HCT116 (cell line): ENCODE results near the gene GNG13. TPM values are rescaled to one million over a fixed set of nuclear protein-coding genes. Genes with fewer than 3 reads are reported as not detected.

ENCODE experiments used
- ATAC-seq: fragments of 200-7000 bp; cut with Tn5 transposase; 2 replicates; pipeline ENCODE4 v1.9.1; 2020; ENCODE audit warnings: mild to moderate bottlenecking, moderate library complexity
- BruUV-seq: library from RNA; stranded (reverse); fragments of 400-500 nt; replicated peaks from 2 replicates; lab custom pipeline; 2021; lab: Mats Ljungman, UMichigan
- CTCF ChIA-PET: fragments of 300-600 bp; sonication (Branson Sonifier 250); formaldehyde crosslinking; loops from one replicate; lab custom pipeline; 2021; ENCODE audit warnings: antibody characterized with exemption; lab: Charles Lee
- POLR2A ChIA-PET: fragments of 300-600, 350-600 bp; sonication (Branson Sonifier 250); formaldehyde crosslinking; loops from one replicate; lab custom pipeline; 2021; ENCODE audit warnings: antibody characterized with exemption; lab: Charles Lee
- RAD21 ChIA-PET, 2 experiments: fragments of 300-600 bp; sonication (Branson Sonifier 250); formaldehyde crosslinking; loops; one replicate each; lab custom pipeline; 2023; ENCODE audit warnings: low total read pairs in 2 of 2; ENCODE audit not compliant: uncharacterized antibody in 2 of 2, unreplicated experiment in 2 of 2, low non-redundant PET in 1 of 2; lab: Charles Lee
- DNase-seq: peaks from one replicate; pipeline ENCODE4 v3.0.0-alpha.2; 2010; ENCODE audit warnings: low read depth, low spot score
- H2AFZ ChIP-seq: fragments of 200-600 bp; shearing (Covaris generic), sonication (generic); 2 replicates; pipeline ENCODE4 v1.6.1; 2017; ENCODE audit warnings: low read depth, mixed run types, mixed read lengths, antibody characterized with exemption, low read length; ENCODE audit not compliant: poor library complexity, severe bottlenecking
- H3K27ac ChIP-seq: 2 replicates; pipeline ENCODE4 v1.5.1; 2012; ENCODE audit warnings: low read depth, low read length
- H3K27me3 ChIP-seq: fragments of 200-600 bp; sonication (generic); 2 replicates; pipeline ENCODE4 v1.6.1; 2016; ENCODE audit warnings: mixed run types, low read length, mixed read lengths; ENCODE audit not compliant: insufficient read depth
- H3K36me3 ChIP-seq, 2 experiments: fragments of 200-500 bp in 1 of 2; fragments of 200-600 bp in 1 of 2; sonication (Bioruptor generic) in 1 of 2; sonication (generic) in 1 of 2; 2 replicates each; pipeline versions ENCODE4 v1.5.1 to v1.6.1; 2014 to 2016; ENCODE audit warnings: low read length in 2 of 2, inconsistent platforms in 1 of 2, mixed read lengths in 1 of 2, mixed run types in 1 of 2; ENCODE audit not compliant: insufficient read depth in 2 of 2, control insufficient read depth in 1 of 2
- H3K4me1 ChIP-seq, 2 experiments: fragments of 200-600 bp in 1 of 2; sonication (generic) in 1 of 2; 2 replicates each; pipeline versions ENCODE4 v1.5.1 to v1.6.1; 2012 to 2017; ENCODE audit warnings: low read length in 2 of 2, inconsistent platforms in 1 of 2, mild to moderate bottlenecking in 1 of 2, mixed read lengths in 1 of 2, mixed run types in 1 of 2, moderate library complexity in 1 of 2; ENCODE audit not compliant: insufficient read depth in 2 of 2, control insufficient read depth in 1 of 2
- H3K4me2 ChIP-seq: fragments of 200-600 bp; sonication (generic); 2 replicates; pipeline ENCODE4 v1.6.1; 2017; ENCODE audit warnings: mixed run types, low read length, mixed read lengths
- H3K4me3 ChIP-seq, 2 experiments: fragments of 200-600 bp in 1 of 2; sonication (generic) in 1 of 2; replicated peaks in 1 of 2; 2 replicates each; pipeline ENCODE4 v1.5.1; 2011 to 2016; ENCODE audit warnings: low read length in 2 of 2, control low read depth in 1 of 2, low read depth in 1 of 2, mild to moderate bottlenecking in 1 of 2, mixed read lengths in 1 of 2, mixed run types in 1 of 2
- H3K79me2 ChIP-seq: fragments of 200-600 bp; sonication (generic); 2 replicates; pipeline ENCODE4 v1.6.1; 2017; ENCODE audit warnings: mild to moderate bottlenecking, mixed run types, low read length, moderate library complexity, mixed read lengths; ENCODE audit not compliant: insufficient read depth
- H3K9ac ChIP-seq: fragments of 200-600 bp; sonication (generic); 2 replicates; pipeline ENCODE4 v1.6.1; 2016; ENCODE audit warnings: low read length, mixed read lengths
- H3K9me2 ChIP-seq: fragments of 200-600 bp; sonication (generic), shearing (Covaris generic); 2 replicates; pipeline ENCODE4 v1.6.1; 2017; ENCODE audit warnings: mixed run types, mild to moderate bottlenecking, moderate library complexity; ENCODE audit not compliant: insufficient read depth
- H3K9me3 ChIP-seq, 2 experiments: fragments of 200-500 bp in 1 of 2; fragments of 200-600 bp in 1 of 2; sonication (Bioruptor generic) in 1 of 2; sonication (generic) in 1 of 2; 2 replicates each; pipeline ENCODE4 v1.6.1; 2014 to 2017; ENCODE audit warnings: low read length in 2 of 2, mixed read lengths in 2 of 2, inconsistent platforms in 1 of 2, low read depth in 1 of 2, mild to moderate bottlenecking in 1 of 2, mixed run types in 1 of 2, moderate library complexity in 1 of 2; ENCODE audit not compliant: control insufficient read depth in 1 of 2, insufficient read depth in 1 of 2
- H4K20me1 ChIP-seq: fragments of 200-600 bp; sonication (generic), shearing (Covaris generic); 2 replicates; pipeline ENCODE4 v1.6.1; 2017; ENCODE audit warnings: mixed run types, mild to moderate bottlenecking, moderate library complexity; ENCODE audit not compliant: insufficient read depth
- CBX3 ChIP-seq: IDR thresholded peaks from 2 replicates; pipeline ENCODE4 v1.6.1; 2012; ENCODE audit warnings: low read depth
- CEBPB ChIP-seq: IDR thresholded peaks from 2 replicates; pipeline ENCODE4 v1.6.1; 2012; ENCODE audit warnings: low read depth
- EGR1 ChIP-seq: IDR thresholded peaks from 2 replicates; pipeline ENCODE4 v1.6.1; 2012; ENCODE audit warnings: low read depth
- EZH2phosphoT487 ChIP-seq: fragments of 200-600 bp; IDR thresholded peaks from 2 replicates; pipeline ENCODE4 v1.6.1; 2018; ENCODE audit warnings: antibody characterized with exemption, borderline replicate concordance
- FOSL1 ChIP-seq: IDR thresholded peaks from 2 replicates; pipeline ENCODE4 v1.6.1; 2012; ENCODE audit warnings: low read depth
- JUND ChIP-seq: IDR thresholded peaks from 2 replicates; pipeline ENCODE4 v1.6.1; 2012
- POLR2A ChIP-seq: IDR thresholded peaks from 2 replicates; pipeline ENCODE4 v1.7.0; 2011; ENCODE audit warnings: borderline replicate concordance; ENCODE audit not compliant: insufficient read depth, insufficient read length; ENCODE audit errors: extremely low read depth
- RAD21 ChIP-seq: IDR thresholded peaks from 2 replicates; pipeline ENCODE4 v1.6.1; 2012; ENCODE audit warnings: low read depth, mild to moderate bottlenecking
- SP1 ChIP-seq: IDR thresholded peaks from 2 replicates; pipeline ENCODE4 v1.6.1; 2012; ENCODE audit warnings: low read depth
- TCF7L2 ChIP-seq: IDR thresholded peaks from 2 replicates; pipeline ENCODE4 v1.7.0; 2011; ENCODE audit warnings: borderline replicate concordance, inconsistent platforms; ENCODE audit not compliant: insufficient read depth, insufficient read length; ENCODE audit errors: extremely low read depth
- YY1 ChIP-seq: IDR thresholded peaks from 2 replicates; pipeline ENCODE4 v1.6.1; 2011; ENCODE audit warnings: low read length, low read depth, moderate library complexity, mild to moderate bottlenecking; ENCODE audit not compliant: insufficient replicate concordance; ENCODE audit errors: extremely low read depth
- ZFX ChIP-seq: fragments of 450-650 bp; IDR thresholded peaks from 2 replicates; pipeline ENCODE4 v1.6.1; 2017
- ZNF274 ChIP-seq: fragments of 200-500 bp; sonication (Bioruptor generic); IDR thresholded peaks from 2 replicates; pipeline ENCODE4 v1.6.1; 2014; ENCODE audit warnings: mild to moderate bottlenecking, low read depth, low read length, inconsistent platforms
- intact Hi-C: fragments of 100-400 bp; cut with micrococcal nuclease; formaldehyde crosslinking; loops from 2 replicates; pipeline ENCODE4 v1.10.0; 2022
- total RNA-seq: library from RNA; stranded (reverse); gene quantifications from one replicate; pipeline ENCODE4 v1.2.1, GENCODE V29; 2021; ENCODE audit not compliant: unreplicated experiment
- TF ChIP-seq, protein P1 (sequence below): IDR thresholded peaks from 2 replicates; pipeline ENCODE4 v1.6.1; 2011; ENCODE audit warnings: mild to moderate bottlenecking, low read length, moderate library complexity; ENCODE audit not compliant: insufficient replicate concordance; ENCODE audit errors: extremely low read depth
- TF ChIP-seq, protein P2 (sequence below): IDR thresholded peaks from 2 replicates; pipeline ENCODE4 v1.6.1; 2012; ENCODE audit warnings: low read depth
- TF ChIP-seq, protein P3 (sequence below): IDR thresholded peaks from 2 replicates; pipeline ENCODE4 v1.6.1; 2012

Gene GNG13
- total RNA-seq, 1 experiment from 2014 or later = not detected

DNA sequence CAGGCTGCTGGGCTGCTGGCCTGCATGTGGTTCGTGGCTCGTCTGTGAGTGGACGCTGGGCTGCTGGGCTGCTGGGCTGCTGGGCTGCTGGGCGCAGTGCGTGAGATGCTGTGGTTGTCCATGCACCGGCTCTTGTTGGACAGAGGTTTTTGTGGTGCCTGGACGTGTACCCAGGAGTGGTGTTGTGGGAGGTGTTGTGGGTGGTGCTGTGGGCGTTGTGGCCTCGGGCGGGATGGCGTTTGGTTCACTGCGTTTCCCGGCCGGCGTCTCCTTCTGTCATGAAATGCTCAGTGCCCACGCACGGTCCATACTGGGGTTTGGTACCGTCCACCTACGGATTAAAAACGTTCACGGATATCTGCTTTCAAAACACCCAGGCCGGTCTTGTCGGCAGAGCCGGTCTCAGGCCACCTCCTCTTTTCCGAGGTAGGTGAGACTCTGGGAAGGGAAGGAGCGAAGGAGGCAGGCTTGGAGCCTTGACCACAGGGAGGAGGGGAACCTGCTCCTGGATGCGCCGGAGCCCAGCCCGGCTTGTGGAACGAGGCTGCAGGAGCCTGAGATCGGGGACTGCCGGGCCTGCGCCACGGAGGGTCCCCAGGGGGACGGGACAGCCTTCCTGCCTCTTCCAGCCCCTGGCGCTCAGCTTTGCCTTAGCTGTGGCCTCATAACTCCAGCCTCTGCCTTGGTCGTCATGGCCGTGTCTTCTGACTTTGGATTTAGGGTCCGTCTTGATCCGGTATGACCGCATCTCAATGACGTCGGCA lies 29.8 kb upstream of the GNG13 start:
- H3K27ac ChIP-seq = no peak overlapping the region
- H3K27me3 ChIP-seq = no peaks in the 10 kb centered on the region
- intact Hi-C loops = no loop called here
- H3K9ac ChIP-seq = no peak overlapping the region
- no peaks in the 10 kb centered on the region for H3K4me1 ChIP-seq
- no peaks in the 10 kb centered on the region for H3K36me3 ChIP-seq
- POLR2A ChIA-PET = no interaction called here
- RAD21 ChIA-PET = no interaction called here
- H4K20me1 ChIP-seq = no peaks in the 10 kb centered on the region
- BruUV-seq = no TSS peak
- no peaks in the 10 kb centered on the region for H3K9me2 ChIP-seq
- H2AFZ ChIP-seq = no peak overlapping the region
- H3K79me2 ChIP-seq = no peaks in the 10 kb centered on the region
- TF ChIP-seq EGR1 = no peak
- no peak for TF ChIP-seq CEBPB
- no peak for TF ChIP-seq FOSL1
- TF ChIP-seq, protein P1, sequence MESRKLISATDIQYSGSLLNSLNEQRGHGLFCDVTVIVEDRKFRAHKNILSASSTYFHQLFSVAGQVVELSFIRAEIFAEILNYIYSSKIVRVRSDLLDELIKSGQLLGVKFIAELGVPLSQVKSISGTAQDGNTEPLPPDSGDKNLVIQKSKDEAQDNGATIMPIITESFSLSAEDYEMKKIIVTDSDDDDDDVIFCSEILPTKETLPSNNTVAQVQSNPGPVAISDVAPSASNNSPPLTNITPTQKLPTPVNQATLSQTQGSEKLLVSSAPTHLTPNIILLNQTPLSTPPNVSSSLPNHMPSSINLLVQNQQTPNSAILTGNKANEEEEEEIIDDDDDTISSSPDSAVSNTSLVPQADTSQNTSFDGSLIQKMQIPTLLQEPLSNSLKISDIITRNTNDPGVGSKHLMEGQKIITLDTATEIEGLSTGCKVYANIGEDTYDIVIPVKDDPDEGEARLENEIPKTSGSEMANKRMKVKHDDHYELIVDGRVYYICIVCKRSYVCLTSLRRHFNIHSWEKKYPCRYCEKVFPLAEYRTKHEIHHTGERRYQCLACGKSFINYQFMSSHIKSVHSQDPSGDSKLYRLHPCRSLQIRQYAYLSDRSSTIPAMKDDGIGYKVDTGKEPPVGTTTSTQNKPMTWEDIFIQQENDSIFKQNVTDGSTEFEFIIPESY = no peak
- no peak for TF ChIP-seq YY1
- TF ChIP-seq, protein P2, sequence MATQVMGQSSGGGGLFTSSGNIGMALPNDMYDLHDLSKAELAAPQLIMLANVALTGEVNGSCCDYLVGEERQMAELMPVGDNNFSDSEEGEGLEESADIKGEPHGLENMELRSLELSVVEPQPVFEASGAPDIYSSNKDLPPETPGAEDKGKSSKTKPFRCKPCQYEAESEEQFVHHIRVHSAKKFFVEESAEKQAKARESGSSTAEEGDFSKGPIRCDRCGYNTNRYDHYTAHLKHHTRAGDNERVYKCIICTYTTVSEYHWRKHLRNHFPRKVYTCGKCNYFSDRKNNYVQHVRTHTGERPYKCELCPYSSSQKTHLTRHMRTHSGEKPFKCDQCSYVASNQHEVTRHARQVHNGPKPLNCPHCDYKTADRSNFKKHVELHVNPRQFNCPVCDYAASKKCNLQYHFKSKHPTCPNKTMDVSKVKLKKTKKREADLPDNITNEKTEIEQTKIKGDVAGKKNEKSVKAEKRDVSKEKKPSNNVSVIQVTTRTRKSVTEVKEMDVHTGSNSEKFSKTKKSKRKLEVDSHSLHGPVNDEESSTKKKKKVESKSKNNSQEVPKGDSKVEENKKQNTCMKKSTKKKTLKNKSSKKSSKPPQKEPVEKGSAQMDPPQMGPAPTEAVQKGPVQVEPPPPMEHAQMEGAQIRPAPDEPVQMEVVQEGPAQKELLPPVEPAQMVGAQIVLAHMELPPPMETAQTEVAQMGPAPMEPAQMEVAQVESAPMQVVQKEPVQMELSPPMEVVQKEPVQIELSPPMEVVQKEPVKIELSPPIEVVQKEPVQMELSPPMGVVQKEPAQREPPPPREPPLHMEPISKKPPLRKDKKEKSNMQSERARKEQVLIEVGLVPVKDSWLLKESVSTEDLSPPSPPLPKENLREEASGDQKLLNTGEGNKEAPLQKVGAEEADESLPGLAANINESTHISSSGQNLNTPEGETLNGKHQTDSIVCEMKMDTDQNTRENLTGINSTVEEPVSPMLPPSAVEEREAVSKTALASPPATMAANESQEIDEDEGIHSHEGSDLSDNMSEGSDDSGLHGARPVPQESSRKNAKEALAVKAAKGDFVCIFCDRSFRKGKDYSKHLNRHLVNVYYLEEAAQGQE = no peak
- no peak for TF ChIP-seq ZFX
- no peak for TF ChIP-seq TCF7L2
- no peak for TF ChIP-seq JUND
- no peak for TF ChIP-seq SP1
- TF ChIP-seq, protein P3, sequence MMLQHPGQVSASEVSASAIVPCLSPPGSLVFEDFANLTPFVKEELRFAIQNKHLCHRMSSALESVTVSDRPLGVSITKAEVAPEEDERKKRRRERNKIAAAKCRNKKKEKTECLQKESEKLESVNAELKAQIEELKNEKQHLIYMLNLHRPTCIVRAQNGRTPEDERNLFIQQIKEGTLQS = no peak
- TF ChIP-seq POLR2A = no peak
- no peak for TF ChIP-seq ZNF274
- no peak for TF ChIP-seq EZH2phosphoT487
- TF ChIP-seq RAD21 = no peak
- TF ChIP-seq CBX3 = no peak
- no peak overlapping the region for H3K4me3 ChIP-seq
- H3K4me2 ChIP-seq = no peak overlapping the region
- CTCF ChIA-PET = no interaction called here
- peaks cover 0 to 6% of the 10 kb centered on the region in 2 experiments; a peak in 2 of 4 replicates for H3K9me3 ChIP-seq
- no peak for ATAC-seq
- DNase-seq = no peak
